Measurements from ENCODE around the gene UST.

Gene UST

GRCh38 chr6:148790817-148791216 is 44.0 kb downstream of the UST start:
- H3K4me2 ChIP-seq (ENCODE audit: low read depth, low read length, poor library complexity, severe bottlenecking), result no peak overlapping the region
- H2AFZ ChIP-seq (ENCODE audit: low read depth, low read length, severe bottlenecking), result no peak overlapping the region
- TF ChIP-seq EZH2phosphoT487 (conservative IDR thresholded peaks at IDR 0.05; ENCODE audit: low read length) (no peak), CTCF (IDR thresholded peaks at IDR 0.05; ENCODE audit: insufficient read depth, low read length, poor library complexity, severe bottlenecking) (no peak)
- no peak overlapping the region for H3K4me3 ChIP-seq (ENCODE audit: insufficient read depth, low read length, poor library complexity, severe bottlenecking)
- H3K9me3 ChIP-seq (ENCODE audit: insufficient read depth, low read length), result no peaks in the 10 kb centered on the region
- no peaks in the 10 kb centered on the region for H3K79me2 ChIP-seq (ENCODE audit: insufficient read depth, low read length)
- H3K27ac ChIP-seq (ENCODE audit: low read depth, low read length), result no peak overlapping the region
- H3K9me2 ChIP-seq (replicated peaks; ENCODE audit: insufficient read depth, low read length), result no peaks in the 10 kb centered on the region
- no peaks in the 10 kb centered on the region for H3F3A ChIP-seq (ENCODE audit: insufficient read depth)
- H3K36me3 ChIP-seq (ENCODE audit: low read length), result no peaks in the 10 kb centered on the region
- no peaks in the 10 kb centered on the region for H4K20me1 ChIP-seq (ENCODE audit: low read depth, low read length)
- no peak overlapping the region for H3K9ac ChIP-seq (ENCODE audit: low read length)
- no peaks in the 10 kb centered on the region for H3K27me3 ChIP-seq (ENCODE audit: low read length)

- H3K27ac ChIP-seq (ENCODE audit: low read depth, low read length), result no peak overlapping the region
- no peak overlapping the region for H3K4me3 ChIP-seq (ENCODE audit: insufficient read depth, low read length, poor library complexity, severe bottlenecking)
- H4K20me1 ChIP-seq (ENCODE audit: low read depth, low read length), result no peaks in the 10 kb centered on the region
- no peaks in the 10 kb centered on the region for H3K36me3 ChIP-seq (ENCODE audit: low read length)
- no peak for TF ChIP-seq CTCF (IDR thresholded peaks at IDR 0.05; ENCODE audit: insufficient read depth, low read length, poor library complexity, severe bottlenecking)
- no peak for TF ChIP-seq EZH2phosphoT487 (conservative IDR thresholded peaks at IDR 0.05; ENCODE audit: low read length)
- no peaks in the 10 kb centered on the region for H3K9me2 ChIP-seq (replicated peaks; ENCODE audit: insufficient read depth, low read length)
- H3K9me3 ChIP-seq (ENCODE audit: insufficient read depth, low read length), result no peaks in the 10 kb centered on the region
- H3K79me2 ChIP-seq (ENCODE audit: insufficient read depth, low read length), result no peaks in the 10 kb centered on the region
- no peaks in the 10 kb centered on the region for H3K27me3 ChIP-seq (ENCODE audit: low read length)
- H3F3A ChIP-seq (ENCODE audit: insufficient read depth), result no peaks in the 10 kb centered on the region
- H2AFZ ChIP-seq (ENCODE audit: low read depth, low read length, severe bottlenecking), result no peak overlapping the region
- no peak overlapping the region for H3K9ac ChIP-seq (ENCODE audit: low read length)
- H3K4me2 ChIP-seq (ENCODE audit: low read depth, low read length, poor library complexity, severe bottlenecking), result no peak overlapping the region
Observed at GRCh38 chr6:148791372-148791771, 44.5 kb downstream of the UST start.

- Histone ChIP-seq H3K36me3 (ENCODE audit: low read length) (no peaks in the 10 kb centered on the region), H3K9me3 (ENCODE audit: insufficient read depth, low read length) (no peaks in the 10 kb centered on the region), H3K4me2 (ENCODE audit: low read depth, low read length, poor library complexity, severe bottlenecking) (no peak overlapping the region), H3K79me2 (ENCODE audit: insufficient read depth, low read length) (no peaks in the 10 kb centered on the region), H3K27me3 (ENCODE audit: low read length) (no peaks in the 10 kb centered on the region), H4K20me1 (ENCODE audit: low read depth, low read length) (no peaks in the 10 kb centered on the region), H3K9me2 (replicated peaks; ENCODE audit: insufficient read depth, low read length) (no peaks in the 10 kb centered on the region), H3K4me3 (ENCODE audit: insufficient read depth, low read length, poor library complexity, severe bottlenecking) (no peak overlapping the region), H2AFZ (ENCODE audit: low read depth, low read length, severe bottlenecking) (no peak overlapping the region), H3K9ac (ENCODE audit: low read length) (no peak overlapping the region), H3F3A (ENCODE audit: insufficient read depth) (no peaks in the 10 kb centered on the region), H3K27ac (ENCODE audit: low read depth, low read length) (no peak overlapping the region)
- TF ChIP-seq EZH2phosphoT487 (conservative IDR thresholded peaks at IDR 0.05; ENCODE audit: low read length) (no peak), CTCF (IDR thresholded peaks at IDR 0.05; ENCODE audit: insufficient read depth, low read length, poor library complexity, severe bottlenecking) (no peak)
Observed at GRCh38 chr6:148793721-148794120, 46.9 kb downstream of the UST start.

Measured in SU-DHL-6 (cell line).